Measurements from ENCODE around the gene OR8B8.
"Not testable (repeated sequence)": the region's sequence is repeated elsewhere in the genome, so short reads cannot be mapped to it uniquely, and the experiment has no call there.

The OR8B8 gene

GRCh38 chr11:124441081-124441480, 4.4 kb downstream of the OR8B8 start:
- DNase-seq = no peak

DNA sequence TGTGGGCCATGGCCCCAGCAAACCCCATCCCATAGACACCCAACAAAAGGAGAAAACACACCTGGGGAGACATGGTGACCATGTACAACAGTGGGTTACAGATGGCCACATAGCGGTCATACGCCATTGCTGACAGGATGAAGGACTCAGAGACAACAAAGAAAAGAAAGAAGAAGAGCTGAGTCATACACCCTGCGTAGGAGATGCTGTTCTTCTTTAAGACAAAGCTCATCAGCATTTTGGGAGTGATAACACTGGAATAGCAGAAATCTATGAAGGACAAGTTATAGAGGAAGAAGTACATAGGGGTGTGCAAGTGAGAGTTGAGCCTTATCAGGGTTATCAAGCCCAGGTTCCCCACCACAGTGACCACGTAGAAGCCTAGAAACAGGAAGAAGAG, 4.9 kb downstream of the OR8B8 start:
- no peak for DNase-seq

DNA sequence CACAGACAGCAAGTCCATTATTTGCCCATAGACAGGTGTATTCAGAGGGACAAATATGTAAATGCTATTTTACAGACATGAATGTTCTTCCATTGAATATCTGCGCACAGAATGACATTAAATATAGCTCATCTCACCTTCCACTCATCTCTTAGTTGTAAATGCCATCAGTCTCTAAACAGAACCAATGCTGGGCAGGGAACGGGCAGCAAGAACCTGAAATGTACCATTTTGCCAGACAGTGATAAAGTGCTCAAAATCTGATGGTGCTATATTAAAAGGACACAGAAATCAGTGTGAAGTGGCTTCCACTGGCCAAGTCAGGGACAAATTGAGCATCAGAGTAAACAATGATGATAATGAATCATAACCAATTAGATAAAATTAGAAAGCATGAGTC, 10.8 kb downstream of the OR8B8 start:
- no peak for DNase-seq

GRCh38 chr11:124429599-124429998, 15.9 kb downstream of the OR8B8 start:
- no peak for DNase-seq

DNA sequence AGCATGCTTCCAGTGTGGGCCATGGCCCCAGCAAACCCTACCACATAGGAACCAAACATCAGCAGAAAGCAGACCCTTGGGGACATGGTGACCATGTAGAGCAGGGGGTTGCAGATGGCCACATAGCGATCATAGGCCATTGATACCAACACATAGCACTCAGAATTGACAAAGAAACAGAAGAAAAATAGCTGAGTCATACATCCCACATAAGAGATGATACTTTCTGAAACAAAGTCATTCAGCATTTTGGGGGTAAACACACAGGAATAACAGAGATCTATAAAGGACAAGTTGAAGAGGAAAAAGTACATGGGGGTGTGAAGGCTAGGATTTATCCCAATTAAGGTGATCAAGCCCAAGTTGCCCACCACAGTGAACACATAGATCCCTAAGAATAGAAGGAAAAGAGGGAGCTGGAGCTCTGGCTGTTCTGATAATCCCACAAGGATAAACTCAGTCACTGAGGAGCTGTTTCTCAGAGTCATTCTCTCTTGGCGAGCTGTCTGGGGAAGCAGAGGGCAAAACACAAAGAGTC, 21.0 kb downstream of the OR8B8 start, which contains the start of gene OR8B4:
TSS of gene OR8B4 (minus strand) at position 488 of the 538 bp plus-strand sequence. CDS start at position 488, 0 bp downstream.
- DNase-seq = no peak

DNA sequence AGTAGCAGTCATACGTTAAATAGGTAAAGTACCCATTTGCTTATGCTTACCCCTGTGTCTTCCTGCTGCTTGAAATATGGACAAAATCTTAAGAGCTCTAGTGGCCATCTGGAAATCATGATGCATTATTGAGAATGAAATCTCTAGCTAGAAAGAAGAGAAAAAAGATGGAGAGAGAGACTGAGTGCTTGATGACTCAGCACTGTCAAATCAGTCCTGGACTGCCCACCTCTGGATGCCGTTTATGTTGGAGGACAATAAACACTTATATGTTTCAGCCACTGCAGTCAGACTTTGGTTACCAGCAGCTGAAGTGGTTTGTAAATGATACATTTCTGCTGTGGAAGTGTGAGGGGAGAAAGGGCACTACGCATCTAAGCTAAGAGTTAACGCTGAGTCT, 24.5 kb downstream of the OR8B8 start:
- DNase-seq = no peak

- no peak for DNase-seq
These were observed 30.1 kb downstream of the OR8B8 start for GRCh38 chr11:124415356-124415923.

DNA sequence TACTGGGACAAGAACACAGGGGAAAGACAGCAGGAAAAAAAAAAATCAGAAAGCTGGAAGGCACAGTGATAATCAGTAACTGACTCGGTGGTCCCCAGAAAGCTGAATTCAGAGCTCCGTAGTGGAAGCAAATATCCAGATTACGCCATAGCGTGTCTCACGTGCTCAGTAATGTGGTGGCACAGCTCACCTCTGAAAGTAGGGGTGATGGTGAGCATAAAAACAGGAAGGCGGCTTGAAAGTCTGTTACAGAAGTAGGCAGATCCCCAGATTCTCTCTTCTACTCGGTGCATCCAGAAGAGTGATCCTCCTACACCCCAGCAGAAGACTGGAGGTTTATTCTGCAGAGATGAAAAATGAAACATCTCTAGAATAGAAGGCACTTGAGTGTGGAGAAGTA, 35.6 kb downstream of the OR8B8 start:
- DNase-seq = no peak

DNA sequence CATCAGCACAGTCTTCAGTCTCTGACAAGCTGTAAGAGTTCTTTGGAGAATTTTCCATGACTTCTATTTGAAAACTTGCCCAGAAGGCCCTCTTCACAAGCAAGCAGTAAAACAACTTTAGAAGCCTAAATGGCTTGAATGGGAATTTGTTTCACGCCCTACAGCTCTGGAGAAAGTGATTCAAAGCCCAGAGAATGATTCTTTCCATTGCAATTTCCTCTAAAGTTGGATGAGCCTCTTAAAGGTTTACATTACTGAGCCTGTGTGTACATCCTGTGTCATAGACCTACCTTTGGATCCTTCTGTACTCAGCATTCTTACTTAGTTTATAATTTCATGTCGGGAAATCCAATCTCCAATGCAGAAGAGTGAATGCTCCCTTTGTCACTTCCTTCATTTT, 39.9 kb downstream of the OR8B8 start:
- DNase-seq = no peak

DNA sequence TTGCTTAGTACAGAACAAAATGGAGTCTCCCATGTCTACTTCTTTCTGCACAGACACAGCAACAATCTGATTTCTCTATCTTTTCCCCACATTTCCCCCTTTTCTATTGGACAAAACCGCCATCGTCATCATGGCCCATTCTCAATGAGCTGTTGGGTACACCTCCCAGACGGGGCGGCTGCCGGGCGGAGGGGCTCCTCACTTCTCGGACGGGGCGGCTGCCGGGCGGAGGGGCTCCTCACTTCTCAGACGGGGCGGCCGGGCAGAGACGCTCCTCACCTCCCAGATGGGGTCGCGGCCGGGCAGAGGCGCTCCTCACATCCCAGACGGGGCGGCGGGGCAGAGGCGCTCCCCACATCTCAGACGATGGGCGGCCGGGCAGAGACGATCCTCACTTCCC, 42.3 kb downstream of the OR8B8 start:
- DNase-seq = not testable (repeated sequence)

DNA sequence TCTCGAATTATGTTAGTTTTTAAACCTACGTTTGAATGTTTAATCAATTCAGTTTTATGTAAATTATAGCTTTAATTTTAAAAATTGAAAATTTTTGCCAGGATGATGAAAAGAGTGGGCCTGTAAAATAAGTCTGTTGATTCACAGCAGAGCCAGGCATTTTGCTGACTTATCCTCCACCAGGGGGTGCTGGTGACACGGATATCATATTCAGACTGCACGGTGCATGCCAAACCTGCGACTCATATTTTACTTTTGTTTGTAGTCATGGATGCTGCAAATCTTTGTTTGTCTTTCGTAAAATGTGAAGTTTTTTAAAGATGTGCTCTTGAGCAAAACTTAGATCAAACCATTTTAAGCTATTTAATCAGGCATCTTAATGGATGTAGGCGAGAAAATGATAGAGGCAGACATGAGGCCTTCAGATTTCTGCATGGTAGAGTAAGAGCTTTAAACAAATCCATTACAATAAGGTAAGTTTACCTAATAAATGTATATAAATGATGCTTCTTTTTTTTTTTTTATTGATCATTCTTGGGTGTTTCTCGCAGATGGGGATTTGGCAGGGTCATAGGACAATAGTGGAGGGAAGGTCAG, 43.1 kb downstream of the OR8B8 start:
- no peak for DNase-seq

- DNase-seq = no peak
These were observed 46.6 kb downstream of the OR8B8 start, which contains the start of gene OR8B3 for GRCh38 chr11:124398924-124399323. Gene OR8B3, minus strand, starts transcription at chr11:124399024. Its CDS starts 1,673 bp downstream, at chr11:124397351.

- not testable (repeated sequence) for DNase-seq
These were observed 48.6 kb downstream of the OR8B8 start for GRCh38 chr11:124396847-124397246.

DNA sequence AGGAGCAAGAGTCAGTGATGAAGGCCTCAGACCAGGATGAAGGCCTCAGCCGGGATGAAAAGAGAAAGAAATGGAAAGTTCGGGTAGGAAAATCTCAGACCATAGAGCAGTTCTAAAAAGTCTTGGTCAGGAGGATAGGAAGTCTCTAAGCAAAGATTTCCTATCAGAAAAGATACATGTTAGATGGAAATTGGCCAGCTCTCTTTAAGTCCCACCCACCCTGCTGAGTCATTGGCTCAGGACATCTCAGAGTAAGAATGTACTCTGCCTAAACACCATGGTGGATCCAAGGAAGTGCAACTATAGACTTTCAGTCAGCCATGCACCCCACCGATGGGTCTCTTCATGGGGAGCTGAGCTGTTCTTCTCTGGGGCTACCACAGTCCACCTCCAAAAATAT, 51.1 kb downstream of the OR8B8 start:
- DNase-seq = no peak

Measured in central memory CD4-positive, alpha-beta T cell (primary cell).